HG03520 (cell line): ENCODE measurements around the gene UBE2E2.

Experiments used
- ATAC-seq: cut with Tn5 transposase; IDR thresholded peaks from one replicate; pipeline ENCODE4 v1.9.1; 2021; ENCODE audit warnings: mild to moderate bottlenecking, moderate library complexity; ENCODE audit not compliant: unreplicated experiment

The UBE2E2 gene

GRCh38 chr3:23376516-23377248 is 173.6 kb downstream of the UBE2E2 start:
- no peak for ATAC-seq

- no peak for ATAC-seq
Measured at GRCh38 chr3:23377928-23378672, 175.0 kb downstream of the UBE2E2 start.

GRCh38 chr3:23383875-23384274 is 180.7 kb downstream of the UBE2E2 start:
- ATAC-seq: no peak

GRCh38 chr3:23385327-23385726 is 182.2 kb downstream of the UBE2E2 start:
- ATAC-seq: no peak

- ATAC-seq: no peak
Measured at GRCh38 chr3:23387286-23387918, 184.3 kb downstream of the UBE2E2 start.

- no peak for ATAC-seq
Measured at GRCh38 chr3:23389089-23389488, 186.0 kb downstream of the UBE2E2 start.

GRCh38 chr3:23389686-23390085 is 186.6 kb downstream of the UBE2E2 start:
- ATAC-seq: no peak

GRCh38 chr3:23390446-23390845 is 187.3 kb downstream of the UBE2E2 start:
- ATAC-seq: no peak

- ATAC-seq: no peak
Measured at GRCh38 chr3:23390989-23391553, 187.9 kb downstream of the UBE2E2 start.

GRCh38 chr3:23395115-23395514 is 192.0 kb downstream of the UBE2E2 start:
- ATAC-seq: peak; percentile 61

GRCh38 chr3:23396746-23397145 is 193.6 kb downstream of the UBE2E2 start:
- no peak for ATAC-seq

GRCh38 chr3:23399221-23399620 is 196.1 kb downstream of the UBE2E2 start:
- ATAC-seq: no peak

GRCh38 chr3:23402728-23403492 is 199.8 kb downstream of the UBE2E2 start:
- ATAC-seq: no peak

GRCh38 chr3:23404246-23404645 is 201.1 kb downstream of the UBE2E2 start:
- ATAC-seq: no peak

- peak; percentile 52 for ATAC-seq
Measured at GRCh38 chr3:23405081-23405480, 202.0 kb downstream of the UBE2E2 start.

GRCh38 chr3:23406601-23407000 is 203.5 kb downstream of the UBE2E2 start:
- ATAC-seq: no peak

- no peak for ATAC-seq
Measured at GRCh38 chr3:23418026-23418425, 214.9 kb downstream of the UBE2E2 start.

GRCh38 chr3:23421811-23422516 is 218.8 kb downstream of the UBE2E2 start:
- ATAC-seq: peak; percentile 29

- ATAC-seq: peak; percentile 66
Measured at GRCh38 chr3:23422517-23422851, 219.4 kb downstream of the UBE2E2 start.

GRCh38 chr3:23425410-23425809 is 222.3 kb downstream of the UBE2E2 start:
- no peak for ATAC-seq
